GM12892 (cell line): ENCODE measurements around the gene C2CD3.
"Not testable (repeated sequence)": the region's sequence is repeated elsewhere in the genome, so short reads cannot be mapped to it uniquely, and the experiment has no call there.

Source experiments
- DNase-seq: peaks from one replicate; pipeline ENCODE4 v3.0.0; 2011; ENCODE audit not compliant: insufficient read length
- FAIRE-seq: peaks from 2 replicates; lab custom pipeline; 2011; peaks lifted over from hg19 to GRCh38; lab: Jason Lieb, UNC
- POLR2A ChIP-seq: IDR thresholded peaks from 2 replicates; pipeline ENCODE4 v1.6.1; 2011; ENCODE audit warnings: low read depth, low read length, control low read depth
- POLR2AphosphoS5 ChIP-seq: IDR thresholded peaks from 2 replicates; pipeline ENCODE4 v1.6.1; 2011; ENCODE audit warnings: low read depth, low read length, control low read depth
- TAF1 ChIP-seq: IDR thresholded peaks from 2 replicates; pipeline ENCODE4 v1.6.1; 2011; ENCODE audit warnings: low read depth, mild to moderate bottlenecking, control low read depth, low read length, borderline replicate concordance

Gene C2CD3

GRCh38 chr11:73991471-73992006, 179.3 kb downstream of the C2CD3 start:
- no peak for DNase-seq
- TF ChIP-seq POLR2A, result peak; percentile 44
- peak; percentile 32; the same call in 1 of the 2 replicates for TF ChIP-seq POLR2AphosphoS5
- no peak for TF ChIP-seq TAF1
- FAIRE-seq, result no peak

- no peak for FAIRE-seq
- no peak for TF ChIP-seq POLR2AphosphoS5
- TF ChIP-seq POLR2A, result no peak
- no peak for TF ChIP-seq TAF1
- no peak for DNase-seq
Observed at GRCh38 chr11:73990730-73991129, 180.1 kb downstream of the C2CD3 start.

GRCh38 chr11:73989156-73989555, 181.6 kb downstream of the C2CD3 start:
- TF ChIP-seq POLR2AphosphoS5, result no peak
- TF ChIP-seq TAF1, result no peak
- no peak for TF ChIP-seq POLR2A
- DNase-seq (no peak), FAIRE-seq (no peak)

GRCh38 chr11:73988227-73988626, 182.6 kb downstream of the C2CD3 start:
- no peak for TF ChIP-seq TAF1
- no peak for TF ChIP-seq POLR2A
- TF ChIP-seq POLR2AphosphoS5, result no peak
- FAIRE-seq (no peak), DNase-seq (no peak)

GRCh38 chr11:73985661-73986060, 185.1 kb downstream of the C2CD3 start:
- DNase-seq, FAIRE-seq: not testable (repeated sequence)

GRCh38 chr11:73983741-73984538, 186.9 kb downstream of the C2CD3 start:
- no peak for FAIRE-seq
- no peak for DNase-seq
- TF ChIP-seq TAF1 (no peak), POLR2AphosphoS5 (no peak), POLR2A (no peak)

GRCh38 chr11:73982990-73983740, 187.6 kb downstream of the C2CD3 start:
- peak; percentile 98 for FAIRE-seq
- DNase-seq, result peak; percentile 96
- TF ChIP-seq POLR2A, result peak; percentile 81; the same call in 1 of the 2 replicates
- peak; percentile 73 for TF ChIP-seq TAF1
- peak; percentile 95 for TF ChIP-seq POLR2AphosphoS5

GRCh38 chr11:73982595-73982989, 188.2 kb downstream of the C2CD3 start, which contains the start of gene UCP2:
Gene UCP2 (minus strand): TSS chr11:73982843. CDS start chr11:73978378, 4,465 bp downstream.
- peak; percentile 50 for FAIRE-seq
- DNase-seq, result peak; percentile 75
- TF ChIP-seq TAF1 (no peak), POLR2A (peak; percentile 81; the same call in 1 of the 2 replicates), POLR2AphosphoS5 (peak; percentile 89)

GRCh38 chr11:73981051-73981805, 189.6 kb downstream of the C2CD3 start:
- TF ChIP-seq POLR2A (no peak), TAF1 (no peak), POLR2AphosphoS5 (no peak)
- peak; percentile 36 for FAIRE-seq
- DNase-seq, result no peak

GRCh38 chr11:73980001-73980961, 190.5 kb downstream of the C2CD3 start:
- peak; percentile 82 for DNase-seq
- peak; percentile 81 for FAIRE-seq
- TF ChIP-seq POLR2A, result peak; percentile 71
- TF ChIP-seq POLR2AphosphoS5, result peak; percentile 42; the same call in 1 of the 2 replicates
- TF ChIP-seq TAF1, result 0 out of 2 replicates have a peak, but pooled peaks have one; percentile 61
